Measurements from ENCODE around the gene SEC63.

Gene SEC63

GRCh38 chr6:107853230-107853629, 104.8 kb downstream of the SEC63 start:
- no peak for DNase-seq

DNA sequence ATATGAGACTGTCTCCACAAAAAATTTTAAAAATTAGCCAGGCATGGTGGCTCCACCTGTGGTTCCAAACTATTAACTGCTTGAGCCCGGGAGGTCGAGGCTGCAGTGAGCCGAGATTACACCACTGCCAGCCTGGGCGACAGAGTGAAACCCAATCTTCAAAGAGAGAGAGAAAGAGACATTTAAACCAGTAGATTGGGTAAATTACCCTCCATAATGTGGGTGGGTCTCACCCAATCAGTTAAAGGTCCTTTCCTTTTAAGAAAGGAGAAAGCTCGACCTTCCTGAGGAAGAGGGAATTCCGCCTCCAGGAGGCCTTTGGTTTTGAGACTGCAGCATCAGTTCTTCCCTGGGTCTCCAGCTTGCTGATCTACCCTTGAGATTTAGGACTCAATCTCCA, 108.7 kb downstream of the SEC63 start:
- no peak for DNase-seq

DNA sequence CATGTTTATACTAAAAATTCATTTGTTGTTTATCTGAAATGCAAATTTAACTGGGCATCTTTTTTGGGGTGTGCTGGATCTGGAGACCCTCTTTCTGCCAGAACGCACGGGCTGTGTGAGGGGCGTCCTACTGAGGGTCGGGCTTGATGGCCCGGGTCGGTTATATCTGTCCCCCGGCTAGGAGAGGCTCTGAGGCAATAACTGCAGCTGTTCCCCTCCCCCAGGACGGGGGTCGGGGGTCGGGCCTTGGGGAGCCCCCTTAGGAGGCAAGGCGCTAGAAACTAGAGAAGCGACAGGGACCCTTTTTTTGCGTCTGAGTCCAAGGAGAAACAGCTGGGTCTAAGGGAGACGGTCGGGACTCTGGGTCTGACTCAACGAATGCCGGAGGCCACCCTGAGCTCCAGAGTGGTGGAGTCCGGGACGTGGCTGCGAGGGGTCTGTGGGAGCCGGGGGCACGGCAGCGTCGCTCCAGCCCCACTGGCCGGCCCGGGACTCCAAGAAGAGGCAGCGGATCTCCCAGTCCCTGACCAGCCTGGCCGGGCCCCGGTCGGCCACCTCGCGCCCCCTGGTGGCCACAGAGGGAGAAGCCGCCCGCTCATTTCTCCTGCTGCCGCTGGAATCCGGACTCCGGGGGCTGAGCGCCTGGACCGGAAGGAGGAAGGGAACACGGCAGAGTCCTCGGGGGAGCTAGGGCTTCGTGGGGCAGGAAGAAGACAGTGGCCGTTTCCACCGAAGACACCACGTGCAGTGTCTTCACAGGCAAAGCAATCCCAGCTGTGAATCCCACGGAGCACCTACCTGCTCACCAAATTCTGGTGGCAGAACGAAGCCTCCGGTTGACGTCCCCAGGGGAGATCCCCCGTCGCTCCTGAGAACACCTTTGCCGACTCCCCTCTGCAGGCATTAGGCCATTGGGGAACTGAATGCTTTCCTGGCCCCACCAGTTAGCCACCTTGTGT, 109.9 kb downstream of the SEC63 start:
- DNase-seq, result peak; percentile 96

- DNase-seq, result no peak
Measured at GRCh38 chr6:107846262-107846795, 111.7 kb downstream of the SEC63 start.

- no peak for DNase-seq
Measured at GRCh38 chr6:107845777-107846176, 112.2 kb downstream of the SEC63 start.

DNA sequence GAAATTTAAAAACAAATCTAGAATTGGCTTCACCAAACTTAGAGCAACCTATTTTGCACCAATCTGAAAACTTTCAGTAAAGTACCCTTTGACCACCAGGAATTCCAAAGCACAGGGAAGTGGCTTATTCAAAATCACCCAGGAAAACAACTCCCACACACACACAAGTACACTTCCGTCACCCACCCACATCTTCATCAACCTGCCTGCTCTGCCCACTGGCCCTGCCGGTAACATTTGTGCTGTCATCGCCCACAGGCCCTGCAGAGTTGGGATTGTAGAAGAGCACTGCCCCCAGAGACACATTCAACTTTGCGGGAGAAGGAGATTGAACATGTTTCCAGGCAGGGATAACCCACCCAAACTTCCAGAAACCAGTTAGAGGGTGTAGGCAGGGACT, 114.6 kb downstream of the SEC63 start:
- DNase-seq, result no peak

- no peak for DNase-seq
Measured at GRCh38 chr6:107841275-107841670, 116.7 kb downstream of the SEC63 start.

DNA sequence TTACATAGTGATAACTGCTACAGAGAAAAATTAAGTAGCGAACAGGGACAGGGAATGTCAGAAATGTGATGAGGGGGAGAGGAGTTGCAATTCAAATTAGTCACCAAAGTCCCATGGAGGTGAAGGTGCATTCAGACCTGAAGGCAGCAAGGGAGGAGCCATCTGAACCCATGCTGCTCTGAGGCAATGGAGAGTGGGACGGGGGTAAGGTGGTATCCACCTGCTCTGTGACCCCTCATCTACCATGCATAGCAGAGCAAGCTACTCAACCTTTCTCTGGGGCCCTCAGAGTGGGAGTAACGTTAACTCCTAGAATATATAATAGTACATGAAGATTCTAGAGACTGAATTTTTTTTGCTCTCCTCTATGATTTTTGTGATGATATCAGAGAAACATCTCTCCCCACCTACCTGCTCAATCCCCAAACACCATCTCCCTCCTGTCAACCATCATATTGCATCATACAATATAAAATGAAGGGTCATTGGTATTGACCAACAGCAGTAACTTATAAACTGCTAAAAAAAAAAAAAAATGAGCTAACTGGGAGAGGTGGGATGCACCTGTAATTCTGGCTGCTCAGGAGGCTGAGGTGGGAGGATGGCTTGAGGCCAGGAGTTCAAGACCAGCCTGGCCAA, 117.3 kb downstream of the SEC63 start:
- no peak for DNase-seq

GRCh38 chr6:107833136-107833535, 124.9 kb downstream of the SEC63 start:
- DNase-seq, result no peak

GRCh38 chr6:107832151-107833056, 125.6 kb downstream of the SEC63 start:
- no peak for DNase-seq

GRCh38 chr6:107830060-107830459, 127.9 kb downstream of the SEC63 start:
- DNase-seq, result no peak

GRCh38 chr6:107827541-107827940, 130.5 kb downstream of the SEC63 start:
- no peak for DNase-seq

- DNase-seq, result no peak
Measured at GRCh38 chr6:107823047-107823557, 134.9 kb downstream of the SEC63 start.

DNA sequence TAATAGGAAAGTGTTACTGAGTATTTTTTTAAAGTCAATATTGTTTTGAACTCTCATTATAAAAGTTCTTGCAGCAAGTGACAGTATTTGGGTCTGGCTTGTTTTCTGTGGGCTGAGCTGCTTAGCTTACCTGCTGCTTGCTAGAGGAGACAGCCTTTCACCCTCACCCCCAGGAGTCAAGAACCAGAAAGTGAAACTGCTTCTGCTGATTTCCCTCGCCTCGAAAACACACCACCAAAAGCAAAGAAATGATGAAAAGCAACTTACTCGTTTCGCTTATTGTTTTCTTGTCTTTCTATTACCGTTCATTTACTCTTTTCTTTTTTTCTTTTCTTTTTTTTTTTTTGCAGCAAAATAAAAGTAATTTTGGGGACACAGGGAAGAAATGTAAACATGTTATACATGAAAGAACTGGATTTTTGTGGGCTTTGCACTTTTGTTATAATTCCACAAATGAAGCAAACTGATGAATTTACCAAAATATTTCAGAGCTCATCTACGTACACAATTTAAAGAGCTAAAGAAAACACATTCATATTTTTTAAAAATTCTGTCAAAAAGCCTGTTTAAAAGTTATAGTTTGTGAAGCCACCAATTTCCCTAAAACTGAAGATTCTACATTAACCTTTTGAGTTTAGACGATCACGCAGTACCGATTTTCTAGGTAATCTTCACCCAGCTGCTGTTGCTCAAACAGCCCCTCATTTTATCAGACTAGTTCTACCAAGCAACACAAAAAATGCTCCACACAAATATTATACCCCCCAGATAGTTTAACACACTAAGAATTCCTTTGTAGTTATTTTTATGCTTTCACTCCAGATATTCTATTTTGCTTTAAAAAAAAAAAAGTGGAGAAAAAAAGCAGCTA, 135.6 kb downstream of the SEC63 start:
- no peak for DNase-seq

GRCh38 chr6:107821591-107821990, 136.4 kb downstream of the SEC63 start:
- no peak for DNase-seq

GRCh38 chr6:107820338-107821261, 137.4 kb downstream of the SEC63 start:
- DNase-seq, result peak; percentile 57

DNA sequence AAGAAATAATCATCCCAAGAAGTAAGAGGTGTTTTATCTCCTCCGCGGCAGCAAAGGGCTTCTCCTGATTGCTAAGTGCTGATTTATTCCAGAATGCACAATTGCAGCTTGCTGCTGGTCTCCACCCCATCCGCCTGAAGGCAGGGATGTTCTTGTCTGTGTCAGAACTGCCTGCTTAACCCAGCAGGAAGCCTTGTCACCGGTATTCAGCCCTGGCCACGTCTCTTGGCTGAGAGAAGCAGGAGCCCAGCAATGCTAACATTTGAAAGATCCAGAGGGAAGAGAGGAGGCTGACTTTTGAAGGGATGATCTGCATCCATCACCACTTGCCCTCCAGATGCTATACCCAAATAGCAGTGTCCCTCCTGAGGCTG, 138.1 kb downstream of the SEC63 start:
- DNase-seq, result peak; percentile 93

- no peak for DNase-seq
Measured at GRCh38 chr6:107819217-107819616, 138.8 kb downstream of the SEC63 start.

DNA sequence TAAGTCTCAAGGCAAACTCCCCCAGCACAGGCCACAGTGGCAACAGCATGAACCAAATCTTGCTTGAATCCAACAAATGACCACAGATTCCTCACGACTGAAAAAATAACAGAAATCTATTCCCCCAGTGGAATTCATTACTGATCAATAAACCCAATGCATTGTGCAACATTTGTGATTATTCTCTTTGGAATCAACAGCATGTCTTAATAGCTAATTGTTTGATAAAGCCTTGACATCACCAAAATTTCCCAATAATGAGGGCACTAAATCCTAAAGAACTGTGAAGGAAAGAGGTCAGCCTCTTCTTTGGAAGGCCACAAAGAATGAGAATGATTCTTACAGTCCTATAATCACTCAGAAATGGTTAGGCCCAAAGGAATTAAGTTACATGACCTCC, 139.7 kb downstream of the SEC63 start:
- DNase-seq, result no peak

DNA sequence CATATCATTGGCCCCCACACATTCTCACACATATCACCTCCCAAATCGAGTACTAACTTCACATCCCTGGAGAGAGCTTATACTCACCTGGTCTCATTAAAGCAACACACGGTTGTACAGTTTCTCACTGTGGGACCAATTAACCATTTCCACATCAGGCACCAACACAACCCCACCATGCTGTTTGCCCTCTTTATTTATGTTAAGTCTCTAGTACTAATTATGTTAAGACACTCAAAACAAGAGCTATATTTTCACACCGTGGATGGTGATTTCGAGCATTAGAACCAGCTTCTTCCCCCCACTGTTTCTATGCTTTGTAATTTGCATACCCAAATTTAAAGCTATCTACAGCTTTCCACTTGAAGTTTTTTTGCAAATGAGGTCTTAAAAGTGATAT, 140.2 kb downstream of the SEC63 start:
- DNase-seq, result no peak
